ENCODE results near the gene RPL23. TPM values are rescaled to one million over a fixed set of nuclear protein-coding genes. Genes with fewer than 3 reads are reported as not detected.

RPL23 gene
- total RNA-seq, 2 donors from 2014 or later, result 836 to 861 TPM

- peak; percentile 88 to 95 for DNase-seq
- intact Hi-C loops (cut with DNase I, micrococcal nuclease), result no loop called here
- peak; percentile 97 for ATAC-seq
Measured at GRCh38 chr17:38824899-38825761, 28.4 kb downstream of the RPL23 start, which contains the start of gene CWC25. Gene CWC25, minus strand, starts transcription at chr17:38825321. Its CDS starts 138 bp downstream, at chr17:38825183.

DNA sequence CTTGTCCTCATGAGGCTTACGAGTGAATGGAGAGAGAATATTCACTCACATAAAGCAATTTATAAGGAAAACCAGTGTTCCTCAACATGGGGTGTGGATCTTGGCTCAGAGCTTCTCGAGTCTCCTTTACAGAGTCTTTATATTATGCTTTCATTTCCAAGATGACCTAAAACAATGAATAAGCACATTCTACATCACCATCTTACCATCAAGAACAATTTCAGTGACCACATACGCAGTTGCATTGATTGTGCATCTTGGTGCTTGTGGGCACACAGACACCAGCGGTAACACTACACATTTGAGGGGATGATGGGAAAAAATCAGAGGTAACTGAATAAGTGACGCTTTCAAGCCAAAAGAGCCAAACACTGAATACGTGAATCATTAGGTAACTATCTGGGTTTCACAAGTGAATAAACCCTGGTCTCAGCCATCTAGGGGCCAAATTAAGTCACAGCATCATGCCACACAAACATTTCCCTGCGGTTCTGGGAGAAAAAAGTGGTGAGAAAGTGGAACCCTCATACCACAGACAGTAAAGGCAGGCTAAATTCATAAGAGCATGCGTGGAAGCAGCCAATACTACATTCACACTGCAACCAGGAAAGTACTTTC is 37.8 kb downstream of the RPL23 start:
- DNase-seq (no peak), ATAC-seq (no peak)
- intact Hi-C loops (cut with DNase I, micrococcal nuclease), result no loop called here

DNA sequence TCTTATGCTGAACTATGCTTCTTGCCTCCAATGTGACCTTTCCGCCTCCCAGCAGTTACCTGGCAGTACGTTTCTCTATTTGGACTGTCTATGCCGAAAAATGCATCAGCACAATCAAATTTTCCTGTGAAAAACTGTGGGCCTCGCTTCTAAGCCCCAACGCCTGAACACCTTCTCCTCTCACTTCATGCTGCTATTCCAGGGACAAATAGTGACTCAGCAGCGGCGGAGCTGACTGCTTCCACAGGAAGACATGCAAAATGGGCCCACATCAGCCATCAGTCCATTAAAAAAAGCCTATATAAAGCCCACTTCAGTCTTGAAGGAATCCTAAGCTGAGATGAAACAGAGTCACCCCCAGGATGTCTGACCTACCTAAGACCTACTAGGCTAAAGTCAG is 43.7 kb downstream of the RPL23 start:
- intact Hi-C loops (cut with DNase I, micrococcal nuclease), result no loop called here
- ATAC-seq, result no peak
- DNase-seq, result no peak

- intact Hi-C loops (cut with DNase I, micrococcal nuclease), result no loop called here
- ATAC-seq, result no peak
- no peak for DNase-seq
Measured at GRCh38 chr17:38800237-38800760, 53.2 kb downstream of the RPL23 start.

DNA sequence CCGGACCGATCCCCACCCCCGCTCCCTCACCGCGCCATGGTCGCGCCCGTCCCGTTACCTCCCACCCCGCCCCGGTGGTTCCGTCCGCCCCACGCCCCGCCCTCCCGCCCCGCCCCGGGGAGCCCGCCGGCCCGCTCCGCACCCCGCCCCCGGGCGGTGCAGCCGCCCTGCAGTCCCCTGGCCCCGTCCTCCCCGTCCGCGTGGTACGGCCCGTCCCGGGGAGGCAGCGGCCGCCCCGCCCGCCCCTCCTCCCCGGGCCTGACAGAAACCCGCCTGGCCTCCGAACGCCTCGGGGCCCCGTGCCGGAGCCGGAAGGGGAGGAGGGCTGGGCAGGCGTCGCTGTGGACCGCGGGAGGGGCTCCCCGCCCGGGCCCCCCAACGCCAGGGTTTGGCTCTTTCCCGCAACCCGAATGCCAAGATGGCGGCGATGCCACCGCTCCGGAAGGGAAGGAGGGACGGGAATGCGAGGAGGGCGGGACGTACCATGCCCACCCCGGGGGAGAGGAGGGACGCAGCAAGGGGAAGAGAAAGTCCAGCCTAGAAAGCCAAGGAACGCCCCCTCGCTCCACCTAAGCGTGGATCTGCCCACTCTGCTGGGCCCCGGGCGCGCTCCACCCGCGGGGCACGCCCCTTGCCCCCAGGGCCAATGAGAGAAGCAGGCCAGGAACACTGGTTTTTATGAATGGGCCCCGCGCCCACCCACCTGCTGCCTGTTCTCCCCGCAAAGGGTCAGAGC is 53.9 kb downstream of the RPL23 start, which contains the start of gene PIP4K2B:
TSS of gene PIP4K2B (minus strand) at position 56 of the 736 bp plus-strand sequence. CDS start 132 bp downstream, outside the sequence.
- ATAC-seq (peak; percentile 92), DNase-seq (peak; percentile 96 to 98)
- intact Hi-C loops (cut with DNase I, micrococcal nuclease), result no loop called here

DNA sequence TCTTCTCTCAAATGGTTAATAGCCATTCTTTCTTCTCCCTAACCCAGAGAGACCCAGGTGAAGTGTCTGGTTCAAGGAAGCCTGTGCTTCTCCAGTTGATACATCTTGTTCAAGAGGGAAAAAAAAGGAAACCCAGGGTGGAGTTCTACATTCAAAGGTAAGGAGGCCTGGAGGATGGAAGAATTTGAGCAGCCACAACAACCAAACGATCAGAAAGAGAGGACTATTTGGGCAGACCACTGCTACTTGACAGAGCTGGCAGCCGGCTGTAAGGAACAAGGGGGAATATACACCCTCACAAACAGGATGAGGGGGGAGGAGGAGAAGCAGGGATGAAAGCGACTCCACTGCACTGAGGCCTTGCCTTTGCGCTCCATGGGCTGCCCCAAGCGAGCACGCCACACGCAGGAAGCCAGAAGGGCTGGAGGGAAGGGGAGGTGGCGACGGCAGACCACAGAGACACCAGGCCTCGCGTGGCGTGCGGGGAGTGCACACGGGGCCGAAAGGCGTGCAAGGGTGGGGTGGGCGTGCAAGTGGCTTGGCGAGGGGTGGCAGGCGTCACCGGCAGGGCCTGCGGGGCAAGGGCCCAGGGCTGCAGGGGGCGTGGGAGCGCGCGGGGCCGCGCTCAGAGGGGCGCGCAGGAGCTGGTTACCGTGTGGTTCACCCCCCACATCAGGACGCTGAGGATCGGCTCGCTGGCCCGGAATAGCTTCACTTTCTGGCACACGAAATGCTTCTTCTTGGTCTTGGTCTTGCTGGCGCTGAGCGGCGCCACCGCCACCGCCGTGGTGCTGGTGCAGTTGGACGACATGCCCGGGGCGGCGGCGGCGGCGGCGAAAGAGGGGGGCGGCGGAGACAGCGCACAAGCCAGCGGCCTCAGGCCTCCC is 54.7 kb downstream of the RPL23 start:
- intact Hi-C loops (cut with DNase I, micrococcal nuclease), result no loop called here
- DNase-seq (peak; percentile 50 to 62), ATAC-seq (peak; percentile 27)

Small RNA genes lying within 50 kb of the gene (microRNA-seq; reads per million reads assigned to microRNA genes)
- 0 reads per million in 2 donors for gene MIR4727

Other genes with a start within 250 kb of the RPL23 start
- gene SRCIN1, start 247.8 kb downstream of the RPL23 start, total RNA-seq, result 1 to 10 TPM; 3.1 TPM
- under 1 TPM; 0.22 to 0.46 TPM for gene EPOP, start 178.8 kb downstream of the RPL23 start, total RNA-seq
- 10 to 100 TPM; 82.5 to 87.9 TPM for gene MLLT6, start 148.4 kb downstream of the RPL23 start, total RNA-seq
- gene CISD3, start 123.4 kb downstream of the RPL23 start, total RNA-seq, result 10 to 100 TPM; 91.6 to 99.8 TPM
- gene PCGF2, start 105.4 kb downstream of the RPL23 start, total RNA-seq, result 10 to 100 TPM; 41.1 to 53.7 TPM
- 100 to 1,000 TPM; 131 to 154 TPM for gene PSMB3, start 101.0 kb downstream of the RPL23 start, total RNA-seq
- 10 to 100 TPM; 14.1 to 18.5 TPM for gene PIP4K2B, start 54.2 kb downstream of the RPL23 start, total RNA-seq
- 10 to 100 TPM; 19.0 to 21.0 TPM for gene CWC25, start 28.4 kb downstream of the RPL23 start, total RNA-seq
- 100 to 1,000 TPM; 245 to 318 TPM for gene LASP1, start 16.3 kb upstream of the RPL23 start, total RNA-seq
- not detected for gene FBXO47, start 113.7 kb upstream of the RPL23 start, total RNA-seq

All from left colon (tissue), 2 donors.